NCI-H2081 (cell line): ENCODE measurements around the gene B4GALNT4.
"Not testable (repeated sequence)": the region's sequence is repeated elsewhere in the genome, so short reads cannot be mapped to it uniquely, and the experiment has no call there.

ENCODE experiments used
- DNase-seq, 2 experiments: peaks; one replicate each; lab custom pipeline; 2025; lab: John Stamatoyannopoulos, UW

B4GALNT4 gene

GRCh38 chr11:375065-376025 lies 6.0 kb downstream of the B4GALNT4 start:
- no peak for DNase-seq

- DNase-seq: no peak
These were observed 7.4 kb downstream of the B4GALNT4 start for GRCh38 chr11:376531-377173.

GRCh38 chr11:377174-377865 lies 8.0 kb downstream of the B4GALNT4 start:
- no peak for DNase-seq

GRCh38 chr11:377883-378500 lies 8.7 kb downstream of the B4GALNT4 start:
- no peak for DNase-seq

GRCh38 chr11:379205-380094 lies 10.2 kb downstream of the B4GALNT4 start:
- no peak for DNase-seq

GRCh38 chr11:380095-380480 lies 10.8 kb downstream of the B4GALNT4 start:
- no peak for DNase-seq

- DNase-seq: no peak
These were observed 11.2 kb downstream of the B4GALNT4 start for GRCh38 chr11:380491-380890.

- DNase-seq: no peak
These were observed 11.7 kb downstream of the B4GALNT4 start for GRCh38 chr11:380996-381395.

- no peak for DNase-seq
These were observed 12.3 kb downstream of the B4GALNT4 start for GRCh38 chr11:381501-382072.

- DNase-seq: no peak
These were observed 12.9 kb downstream of the B4GALNT4 start for GRCh38 chr11:382081-382629.

GRCh38 chr11:383431-383830 lies 14.1 kb downstream of the B4GALNT4 start:
- no peak for DNase-seq

- no peak for DNase-seq
These were observed 15.2 kb downstream of the B4GALNT4 start for GRCh38 chr11:384511-384910.

GRCh38 chr11:385594-386351 lies 16.5 kb downstream of the B4GALNT4 start:
- no peak for DNase-seq

GRCh38 chr11:386483-386882 lies 17.2 kb downstream of the B4GALNT4 start:
- no peak for DNase-seq

- no peak for DNase-seq
These were observed 18.0 kb downstream of the B4GALNT4 start for GRCh38 chr11:387193-387793.

GRCh38 chr11:389369-389768 lies 20.1 kb downstream of the B4GALNT4 start:
- DNase-seq: not testable (repeated sequence)

- no peak for DNase-seq
These were observed 20.9 kb downstream of the B4GALNT4 start for GRCh38 chr11:390175-390574.

- DNase-seq: no peak
These were observed 22.1 kb downstream of the B4GALNT4 start for GRCh38 chr11:391117-392017.
